ENCODE results near the gene FYN.

Gene FYN

GRCh38 chr6:111743862-111744692 is 129.2 kb downstream of the FYN start:
- Mint-ChIP-seq H3K4me1 (ENCODE audit: low read depth) (peaks cover 55% of the 10 kb centered on the region), H3K4me3 (no peak overlapping the region), H3K27ac (no peak overlapping the region), H3K9me3 (no peaks in the 10 kb centered on the region), H3K27me3 (ENCODE audit: low read depth) (no peaks in the 10 kb centered on the region), H3K36me3 (ENCODE audit: low read depth) (peaks cover 43% of the 10 kb centered on the region)
- no peak for DNase-seq (ENCODE audit: low spot score)

GRCh38 chr6:111743360-111743759 is 129.9 kb downstream of the FYN start:
- Mint-ChIP-seq H3K36me3 (ENCODE audit: low read depth) (peaks cover 46% of the 10 kb centered on the region), H3K27me3 (ENCODE audit: low read depth) (no peaks in the 10 kb centered on the region), H3K4me1 (ENCODE audit: low read depth) (peaks cover 55% of the 10 kb centered on the region), H3K4me3 (no peak overlapping the region), H3K27ac (no peak overlapping the region), H3K9me3 (no peaks in the 10 kb centered on the region)
- DNase-seq (ENCODE audit: low spot score) = no peak

GRCh38 chr6:111741177-111741952 is 131.9 kb downstream of the FYN start:
- H3K4me1 Mint-ChIP-seq (ENCODE audit: low read depth) = peaks cover 54% of the 10 kb centered on the region
- no peak overlapping the region for H3K4me3 Mint-ChIP-seq
- no peak for DNase-seq (ENCODE audit: low spot score)
- H3K9me3 Mint-ChIP-seq = no peaks in the 10 kb centered on the region
- H3K36me3 Mint-ChIP-seq (ENCODE audit: low read depth) = peaks cover 39% of the 10 kb centered on the region
- H3K27me3 Mint-ChIP-seq (ENCODE audit: low read depth) = no peaks in the 10 kb centered on the region
- H3K27ac Mint-ChIP-seq = no peak overlapping the region

GRCh38 chr6:111740506-111740905 is 132.7 kb downstream of the FYN start:
- Mint-ChIP-seq H3K36me3 (ENCODE audit: low read depth) (peaks cover 37% of the 10 kb centered on the region), H3K27me3 (ENCODE audit: low read depth) (no peaks in the 10 kb centered on the region), H3K4me1 (ENCODE audit: low read depth) (peaks cover 54% of the 10 kb centered on the region), H3K27ac (peak overlapping the region; percentile 20), H3K9me3 (no peaks in the 10 kb centered on the region), H3K4me3 (no peak overlapping the region)
- DNase-seq (ENCODE audit: low spot score) = no peak

- no peak for DNase-seq (ENCODE audit: low spot score)
- Mint-ChIP-seq H3K27ac (no peak overlapping the region), H3K36me3 (ENCODE audit: low read depth) (peaks cover 43% of the 10 kb centered on the region), H3K4me3 (no peak overlapping the region), H3K4me1 (ENCODE audit: low read depth) (peaks cover 62% of the 10 kb centered on the region), H3K9me3 (no peaks in the 10 kb centered on the region), H3K27me3 (ENCODE audit: low read depth) (no peaks in the 10 kb centered on the region)
These were observed 134.0 kb downstream of the FYN start for GRCh38 chr6:111739257-111739696.

- Mint-ChIP-seq H3K9me3 (no peaks in the 10 kb centered on the region), H3K36me3 (ENCODE audit: low read depth) (peaks cover 46% of the 10 kb centered on the region)
These were observed 134.6 kb downstream of the FYN start for GRCh38 chr6:111738631-111739030.

GRCh38 chr6:111738156-111738555 is 135.1 kb downstream of the FYN start:
- Mint-ChIP-seq H3K4me3 (no peak overlapping the region), H3K27ac (no peak overlapping the region), H3K4me1 (ENCODE audit: low read depth) (peaks cover 62% of the 10 kb centered on the region), H3K27me3 (ENCODE audit: low read depth) (no peaks in the 10 kb centered on the region), H3K9me3 (no peaks in the 10 kb centered on the region), H3K36me3 (ENCODE audit: low read depth) (peaks cover 44% of the 10 kb centered on the region)
- DNase-seq (ENCODE audit: low spot score) = no peak

More at GRCh38 chr6:111738631-111739030, 134.6 kb downstream of the FYN start:
- Mint-ChIP-seq H3K4me1 (ENCODE audit: low read depth) (peaks cover 62% of the 10 kb centered on the region), H3K4me3 (no peak overlapping the region), H3K27ac (no peak overlapping the region), H3K27me3 (ENCODE audit: low read depth) (no peaks in the 10 kb centered on the region)
- DNase-seq (ENCODE audit: low spot score) = no peak

GRCh38 chr6:111737065-111737521 is 136.2 kb downstream of the FYN start:
- Mint-ChIP-seq H3K27ac (peak overlapping the region; percentile 33), H3K4me1 (ENCODE audit: low read depth) (peaks cover 56% of the 10 kb centered on the region), H3K27me3 (ENCODE audit: low read depth) (no peaks in the 10 kb centered on the region), H3K36me3 (ENCODE audit: low read depth) (peaks cover 47% of the 10 kb centered on the region), H3K9me3 (no peaks in the 10 kb centered on the region), H3K4me3 (no peak overlapping the region)
- DNase-seq (ENCODE audit: low spot score) = peak; percentile 48

GRCh38 chr6:111736005-111736608 is 137.1 kb downstream of the FYN start:
- H3K36me3 Mint-ChIP-seq (ENCODE audit: low read depth) = peaks cover 48% of the 10 kb centered on the region
- H3K27ac Mint-ChIP-seq = no peak overlapping the region
- H3K4me1 Mint-ChIP-seq (ENCODE audit: low read depth) = peaks cover 53% of the 10 kb centered on the region
- H3K27me3 Mint-ChIP-seq (ENCODE audit: low read depth) = no peaks in the 10 kb centered on the region
- no peak for DNase-seq (ENCODE audit: low spot score)
- no peaks in the 10 kb centered on the region for H3K9me3 Mint-ChIP-seq
- no peak overlapping the region for H3K4me3 Mint-ChIP-seq

GRCh38 chr6:111734068-111735061 is 138.9 kb downstream of the FYN start:
- no peaks in the 10 kb centered on the region for H3K27me3 Mint-ChIP-seq (ENCODE audit: low read depth)
- peaks cover 51% of the 10 kb centered on the region for H3K4me1 Mint-ChIP-seq (ENCODE audit: low read depth)
- no peaks in the 10 kb centered on the region for H3K9me3 Mint-ChIP-seq
- H3K36me3 Mint-ChIP-seq (ENCODE audit: low read depth) = peaks cover 41% of the 10 kb centered on the region
- no peak overlapping the region for H3K27ac Mint-ChIP-seq
- no peak for DNase-seq (ENCODE audit: low spot score)
- no peak overlapping the region for H3K4me3 Mint-ChIP-seq

- H3K4me3 Mint-ChIP-seq = no peak overlapping the region
- H3K27me3 Mint-ChIP-seq (ENCODE audit: low read depth) = no peaks in the 10 kb centered on the region
- H3K36me3 Mint-ChIP-seq (ENCODE audit: low read depth) = peaks cover 35% of the 10 kb centered on the region
- peaks cover 37% of the 10 kb centered on the region for H3K4me1 Mint-ChIP-seq (ENCODE audit: low read depth)
- DNase-seq (ENCODE audit: low spot score) = no peak
- H3K9me3 Mint-ChIP-seq = no peaks in the 10 kb centered on the region
- no peak overlapping the region for H3K27ac Mint-ChIP-seq
These were observed 140.9 kb downstream of the FYN start for GRCh38 chr6:111732390-111732789.

GRCh38 chr6:111731456-111732195 is 141.6 kb downstream of the FYN start:
- Mint-ChIP-seq H3K27me3 (ENCODE audit: low read depth) (no peaks in the 10 kb centered on the region), H3K4me3 (no peak overlapping the region), H3K36me3 (ENCODE audit: low read depth) (peaks cover 35% of the 10 kb centered on the region), H3K9me3 (no peaks in the 10 kb centered on the region), H3K27ac (no peak overlapping the region), H3K4me1 (ENCODE audit: low read depth) (peaks cover 32% of the 10 kb centered on the region)
- DNase-seq (ENCODE audit: low spot score) = no peak

Measured in T-helper 2 cell treated with Interferon-gamma antibody and Interleukin-4, amounts not matched to agents 5 μg/mL and 100 μg/mL, for 36 hours (primary cell).